Peyer's patch (tissue), 4 donors: ENCODE data around the gene BRAT1.

ENCODE experiments used
- POLR2A ChIP-seq, 2 donors: fragments of 450-650 bp; IDR thresholded peaks; one replicate each; pipeline ENCODE4 v1.5.1; 2017; ENCODE audit warnings: antibody characterized with exemption in 2 of 2, mild to moderate bottlenecking in 2 of 2, moderate library complexity in 2 of 2
- TF ChIP-seq, protein P1 (sequence below), 6 experiments: fragments of 450-650 bp in 4 of 6; fragments of 200-600 bp in 2 of 6; sonication (generic) in 1 of 6; IDR thresholded peaks; one replicate each; pipeline ENCODE4 v1.5.1; 2017 to 2019; ENCODE audit warnings: antibody characterized with exemption in 6 of 6, mild to moderate bottlenecking in 3 of 6, moderate library complexity in 1 of 6

DNA sequence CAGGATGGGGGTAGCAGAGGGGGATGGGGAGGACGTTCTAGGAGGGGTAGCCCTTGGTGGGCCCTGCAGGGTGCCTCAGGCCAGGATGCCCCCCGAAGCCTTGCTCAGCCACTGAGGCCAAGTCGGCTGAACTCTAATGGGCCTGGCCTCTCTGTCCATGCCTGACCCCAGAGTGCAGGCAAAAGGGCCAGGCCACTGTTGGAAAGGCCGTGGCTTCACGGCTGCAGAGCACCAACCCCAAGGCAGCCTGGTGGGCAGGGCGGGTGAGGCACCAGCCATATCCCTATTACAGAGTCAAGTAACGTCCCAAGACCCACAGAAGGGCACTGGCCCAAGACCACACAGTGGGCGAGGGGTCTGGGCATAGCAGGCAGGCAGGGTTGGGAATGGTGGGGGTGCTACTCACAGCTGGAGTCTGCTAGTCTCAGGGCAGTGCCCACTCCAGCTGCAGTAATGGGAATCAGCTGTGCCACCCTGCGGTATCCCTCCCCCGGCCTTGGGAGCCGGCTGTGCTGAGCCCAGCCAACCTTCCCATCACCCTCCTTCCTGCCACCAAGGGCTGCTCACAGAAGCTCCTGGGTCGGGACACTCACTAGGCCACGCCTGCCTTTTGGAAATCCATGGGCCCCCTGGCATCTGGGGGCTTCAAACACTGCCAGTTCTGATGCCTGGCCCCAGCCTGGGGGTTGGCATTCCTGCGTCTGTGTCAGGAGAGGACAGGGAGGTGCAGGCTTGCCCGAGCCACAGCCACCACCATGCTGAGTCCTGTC, 39.7 kb downstream of the BRAT1 start:
- TF ChIP-seq, protein P1, sequence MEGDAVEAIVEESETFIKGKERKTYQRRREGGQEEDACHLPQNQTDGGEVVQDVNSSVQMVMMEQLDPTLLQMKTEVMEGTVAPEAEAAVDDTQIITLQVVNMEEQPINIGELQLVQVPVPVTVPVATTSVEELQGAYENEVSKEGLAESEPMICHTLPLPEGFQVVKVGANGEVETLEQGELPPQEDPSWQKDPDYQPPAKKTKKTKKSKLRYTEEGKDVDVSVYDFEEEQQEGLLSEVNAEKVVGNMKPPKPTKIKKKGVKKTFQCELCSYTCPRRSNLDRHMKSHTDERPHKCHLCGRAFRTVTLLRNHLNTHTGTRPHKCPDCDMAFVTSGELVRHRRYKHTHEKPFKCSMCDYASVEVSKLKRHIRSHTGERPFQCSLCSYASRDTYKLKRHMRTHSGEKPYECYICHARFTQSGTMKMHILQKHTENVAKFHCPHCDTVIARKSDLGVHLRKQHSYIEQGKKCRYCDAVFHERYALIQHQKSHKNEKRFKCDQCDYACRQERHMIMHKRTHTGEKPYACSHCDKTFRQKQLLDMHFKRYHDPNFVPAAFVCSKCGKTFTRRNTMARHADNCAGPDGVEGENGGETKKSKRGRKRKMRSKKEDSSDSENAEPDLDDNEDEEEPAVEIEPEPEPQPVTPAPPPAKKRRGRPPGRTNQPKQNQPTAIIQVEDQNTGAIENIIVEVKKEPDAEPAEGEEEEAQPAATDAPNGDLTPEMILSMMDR (IDR thresholded peaks at IDR 0.05): no peak
- no peak for TF ChIP-seq POLR2A (IDR thresholded peaks at IDR 0.05)
